Esophagus squamous epithelium (tissue), 4 donors: ENCODE data around the gene HOXA10.

Experiments used
- POLR2A ChIP-seq, 4 donors: fragments of 450-650 bp; IDR thresholded peaks; one replicate each; pipeline ENCODE4 v1.6.1; 2017; ENCODE audit warnings: antibody characterized with exemption in 4 of 4, mild to moderate bottlenecking in 4 of 4, moderate library complexity in 3 of 4
- TF ChIP-seq, protein P1 (sequence below), 6 experiments: fragments of 450-650 bp in 4 of 6; fragments of 200-600 bp in 2 of 6; sonication (generic) in 2 of 6; IDR thresholded peaks; one replicate each; pipeline ENCODE4 v1.5.1; 2016 to 2019; ENCODE audit warnings: antibody characterized with exemption in 6 of 6, mild to moderate bottlenecking in 4 of 6, moderate library complexity in 4 of 6

DNA sequence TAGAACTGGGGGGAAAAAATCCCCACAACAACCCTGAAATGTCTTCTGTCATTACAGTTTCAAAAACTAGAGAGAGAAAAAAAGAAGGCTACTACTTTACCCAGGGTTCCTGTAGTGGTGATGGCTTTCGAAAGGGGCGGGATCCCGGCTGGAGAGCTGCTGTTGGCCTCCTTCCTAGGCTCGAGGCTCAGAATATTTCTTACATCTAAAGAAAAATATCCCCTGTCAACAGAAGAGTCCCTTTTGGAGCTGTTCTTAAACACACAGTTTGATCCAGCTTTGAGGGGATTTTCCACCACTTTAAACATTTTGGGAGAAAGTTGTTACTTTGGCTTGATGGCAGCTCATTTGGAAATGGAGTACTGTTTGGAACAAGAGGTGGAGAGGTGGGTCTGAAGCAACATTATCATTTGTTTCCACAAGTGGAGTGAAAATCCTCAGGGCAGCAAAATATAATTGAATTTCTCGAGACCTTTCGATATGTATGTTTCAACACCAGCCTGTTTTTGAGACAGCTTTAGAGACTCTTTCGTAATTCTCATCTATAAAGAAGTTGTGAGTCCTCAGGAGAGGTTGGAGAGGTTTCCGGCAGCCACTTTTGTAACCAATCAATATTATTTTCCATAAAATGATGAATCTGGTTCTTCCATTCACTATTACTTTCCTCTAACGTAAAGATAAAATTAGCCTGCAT, 20.7 kb upstream of the HOXA10 start:
- TF ChIP-seq, protein P1, sequence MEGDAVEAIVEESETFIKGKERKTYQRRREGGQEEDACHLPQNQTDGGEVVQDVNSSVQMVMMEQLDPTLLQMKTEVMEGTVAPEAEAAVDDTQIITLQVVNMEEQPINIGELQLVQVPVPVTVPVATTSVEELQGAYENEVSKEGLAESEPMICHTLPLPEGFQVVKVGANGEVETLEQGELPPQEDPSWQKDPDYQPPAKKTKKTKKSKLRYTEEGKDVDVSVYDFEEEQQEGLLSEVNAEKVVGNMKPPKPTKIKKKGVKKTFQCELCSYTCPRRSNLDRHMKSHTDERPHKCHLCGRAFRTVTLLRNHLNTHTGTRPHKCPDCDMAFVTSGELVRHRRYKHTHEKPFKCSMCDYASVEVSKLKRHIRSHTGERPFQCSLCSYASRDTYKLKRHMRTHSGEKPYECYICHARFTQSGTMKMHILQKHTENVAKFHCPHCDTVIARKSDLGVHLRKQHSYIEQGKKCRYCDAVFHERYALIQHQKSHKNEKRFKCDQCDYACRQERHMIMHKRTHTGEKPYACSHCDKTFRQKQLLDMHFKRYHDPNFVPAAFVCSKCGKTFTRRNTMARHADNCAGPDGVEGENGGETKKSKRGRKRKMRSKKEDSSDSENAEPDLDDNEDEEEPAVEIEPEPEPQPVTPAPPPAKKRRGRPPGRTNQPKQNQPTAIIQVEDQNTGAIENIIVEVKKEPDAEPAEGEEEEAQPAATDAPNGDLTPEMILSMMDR (IDR thresholded peaks at IDR 0.05), result no peak
- TF ChIP-seq POLR2A (IDR thresholded peaks at IDR 0.05), result no peak
